ENCODE measurements around the gene CRADD.

DNA sequence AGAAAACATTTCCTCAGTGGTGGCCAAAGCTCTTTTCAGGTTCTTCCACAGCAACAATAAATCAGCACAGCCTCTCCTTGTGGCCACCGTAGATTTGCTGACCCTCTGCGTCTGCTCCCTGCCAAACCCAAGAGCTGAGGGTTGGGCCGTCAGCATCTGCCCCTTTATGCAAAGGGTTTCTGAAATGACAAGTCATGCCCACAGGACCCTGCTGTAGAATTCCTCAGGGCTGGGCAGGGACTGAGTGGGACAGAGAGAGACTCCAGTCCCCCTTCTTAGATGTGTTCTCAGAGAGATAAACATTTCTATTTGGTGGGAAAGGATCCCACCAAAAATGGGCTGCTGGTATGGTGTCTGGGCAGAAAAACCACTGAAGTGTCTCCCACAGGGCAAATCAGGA, 238.2 kb downstream of the CRADD start:
- TF ChIP-seq, protein P1, sequence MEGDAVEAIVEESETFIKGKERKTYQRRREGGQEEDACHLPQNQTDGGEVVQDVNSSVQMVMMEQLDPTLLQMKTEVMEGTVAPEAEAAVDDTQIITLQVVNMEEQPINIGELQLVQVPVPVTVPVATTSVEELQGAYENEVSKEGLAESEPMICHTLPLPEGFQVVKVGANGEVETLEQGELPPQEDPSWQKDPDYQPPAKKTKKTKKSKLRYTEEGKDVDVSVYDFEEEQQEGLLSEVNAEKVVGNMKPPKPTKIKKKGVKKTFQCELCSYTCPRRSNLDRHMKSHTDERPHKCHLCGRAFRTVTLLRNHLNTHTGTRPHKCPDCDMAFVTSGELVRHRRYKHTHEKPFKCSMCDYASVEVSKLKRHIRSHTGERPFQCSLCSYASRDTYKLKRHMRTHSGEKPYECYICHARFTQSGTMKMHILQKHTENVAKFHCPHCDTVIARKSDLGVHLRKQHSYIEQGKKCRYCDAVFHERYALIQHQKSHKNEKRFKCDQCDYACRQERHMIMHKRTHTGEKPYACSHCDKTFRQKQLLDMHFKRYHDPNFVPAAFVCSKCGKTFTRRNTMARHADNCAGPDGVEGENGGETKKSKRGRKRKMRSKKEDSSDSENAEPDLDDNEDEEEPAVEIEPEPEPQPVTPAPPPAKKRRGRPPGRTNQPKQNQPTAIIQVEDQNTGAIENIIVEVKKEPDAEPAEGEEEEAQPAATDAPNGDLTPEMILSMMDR (IDR thresholded peaks at IDR 0.05): no peak
- TF ChIP-seq POLR2A (IDR thresholded peaks at IDR 0.05): no peak

Data from thyroid gland (tissue), 4 donors.